Neural progenitor cell (in vitro differentiated cells): ENCODE measurements around the gene THAP4. TPM values are rescaled to one million over a fixed set of nuclear protein-coding genes. Genes with fewer than 3 reads are reported as not detected.
A peak's percentile ranks its signal among the peaks of the same experiment; 100 is the strongest.

Source experiments
- DNase-seq: peaks from one replicate; pipeline ENCODE4 v3.0.0-alpha.2; 2016; ENCODE audit warnings: low spot score
- H2AFZ ChIP-seq: fragments of 200-600 bp; sonication (generic); replicated peaks from 2 replicates; pipeline ENCODE4 v1.6.1; 2016; ENCODE audit warnings: antibody characterized with exemption
- H3F3A ChIP-seq: fragments of 200-600 bp; sonication (generic); 2 replicates; pipeline ENCODE4 v1.6.1; 2016; ENCODE audit warnings: antibody characterized with exemption, low read depth
- H3K27ac ChIP-seq: fragments of 200-600 bp; sonication (generic); 2 replicates; pipeline ENCODE4 v1.5.1; 2016; ENCODE audit warnings: mild to moderate bottlenecking
- H3K27me3 ChIP-seq: fragments of 200-600 bp; sonication (generic); 2 replicates; pipeline ENCODE4 v1.6.1; 2016; ENCODE audit warnings: mild to moderate bottlenecking, moderate library complexity
- H3K36me3 ChIP-seq: fragments of 200-600 bp; sonication (generic); 2 replicates; pipeline ENCODE4 v1.5.1; 2016
- H3K4me1 ChIP-seq: fragments of 200-600 bp; sonication (generic); 2 replicates; pipeline ENCODE4 v1.6.1; 2016; ENCODE audit warnings: mixed run types
- H3K4me2 ChIP-seq: fragments of 200-600 bp; sonication (generic); 2 replicates; pipeline ENCODE4 v1.6.1; 2016
- H3K4me3 ChIP-seq: fragments of 200-600 bp; sonication (generic); 2 replicates; pipeline ENCODE4 v1.5.1; 2016
- H3K79me2 ChIP-seq: fragments of 200-600 bp; sonication (generic); 2 replicates; pipeline ENCODE4 v1.6.1; 2016; ENCODE audit warnings: low read depth
- H3K9ac ChIP-seq: fragments of 200-600 bp; sonication (generic); 2 replicates; pipeline ENCODE4 v1.6.1; 2016
- H3K9me3 ChIP-seq: fragments of 200-600 bp; sonication (generic); 2 replicates; pipeline ENCODE4 v1.5.1; 2016; ENCODE audit warnings: low read depth
- H4K20me1 ChIP-seq: fragments of 200-600 bp; sonication (generic); 2 replicates; pipeline ENCODE4 v1.6.1; 2016; ENCODE audit warnings: low read depth
- H3K27ac Mint-ChIP-seq: 3 replicates; pipeline ENCODE4 v1.8.0; 2021; ENCODE audit warnings: mixed read lengths
- H3K27me3 Mint-ChIP-seq: 2 replicates; pipeline ENCODE4 v1.8.0; 2022; ENCODE audit warnings: low read depth, mild to moderate bottlenecking, inconsistent platforms, moderate library complexity, mixed read lengths; ENCODE audit not compliant: insufficient read depth
- H3K36me3 Mint-ChIP-seq: 3 replicates; pipeline ENCODE4 v1.8.0; 2021; ENCODE audit warnings: mixed read lengths
- H3K4me1 Mint-ChIP-seq: 3 replicates; pipeline ENCODE4 v1.8.0; 2021; ENCODE audit warnings: mixed read lengths
- H3K4me3 Mint-ChIP-seq: 3 replicates; pipeline ENCODE4 v1.8.0; 2021; ENCODE audit warnings: mild to moderate bottlenecking, moderate library complexity, mixed read lengths
- H3K9me3 Mint-ChIP-seq: 3 replicates; pipeline ENCODE4 v1.8.0; 2020; ENCODE audit warnings: mixed read lengths
- CTCF ChIP-seq: fragments of 200-600 bp; sonication (generic); IDR thresholded peaks from 2 replicates; pipeline ENCODE4 v1.5.1; 2017; ENCODE audit warnings: antibody characterized with exemption, mild to moderate bottlenecking
- EZH2 ChIP-seq: fragments of 200-600 bp; sonication (generic); IDR thresholded peaks from 2 replicates; pipeline ENCODE4 v1.6.1; 2017; ENCODE audit warnings: antibody characterized with exemption, mild to moderate bottlenecking, moderate library complexity
- EZH2phosphoT487 ChIP-seq: fragments of 200-600 bp; sonication (generic); IDR thresholded peaks from 2 replicates; pipeline ENCODE4 v1.6.1; 2017; ENCODE audit warnings: antibody characterized with exemption
- total RNA-seq: library from RNA; depleted of rRNA; stranded (reverse); fragments of >200 nt; gene quantifications from 2 replicates; pipeline ENCODE4 v1.2.3, GENCODE V29; 2015; ENCODE audit warnings: low replicate concordance

THAP4 gene
- total RNA-seq, 1 donor from 2014 or later, result 25.6 TPM

GRCh38 chr2:241541564-241542277 lies 95.2 kb downstream of the THAP4 start:
- Histone ChIP-seq H3K4me3 (peak overlapping the region; percentile 47), H3K4me1 (peaks cover 9% of the 10 kb centered on the region), H3K27me3 (peaks cover 74% of the 10 kb centered on the region), H2AFZ (peak overlapping the region; percentile 93), H3F3A (no peaks in the 10 kb centered on the region), H3K4me2 (peak overlapping the region; percentile 87), H3K9me3 (no peaks in the 10 kb centered on the region), H4K20me1 (no peaks in the 10 kb centered on the region), H3K79me2 (no peaks in the 10 kb centered on the region), H3K36me3 (no peaks in the 10 kb centered on the region), H3K27ac (no peak overlapping the region), H3K9ac (no peak overlapping the region)
- TF ChIP-seq CTCF (no peak), EZH2 (peak; percentile 91), EZH2phosphoT487 (peak; percentile 66)
- Mint-ChIP-seq H3K27ac (no peak overlapping the region), H3K4me1 (peaks cover 14% of the 10 kb centered on the region), H3K9me3 (peaks cover 2% of the 10 kb centered on the region), H3K27me3 (peaks cover 19% of the 10 kb centered on the region), H3K36me3 (no peaks in the 10 kb centered on the region), H3K4me3 (no peak overlapping the region)
- peak; percentile 38 for DNase-seq

- no peaks in the 10 kb centered on the region for H3K79me2 ChIP-seq
- TF ChIP-seq EZH2phosphoT487 (no peak), EZH2 (no peak), CTCF (no peak)
- H3K4me2 ChIP-seq, result peak overlapping the region; percentile 87
- no peaks in the 10 kb centered on the region for H3K9me3 ChIP-seq
- H4K20me1 ChIP-seq, result no peaks in the 10 kb centered on the region
- peaks cover 2% of the 10 kb centered on the region for H3K9me3 Mint-ChIP-seq
- H3K27me3 Mint-ChIP-seq, result peaks cover 21% of the 10 kb centered on the region
- peaks cover 68% of the 10 kb centered on the region for H3K27me3 ChIP-seq
- peak; percentile 71 for DNase-seq
- H3K27ac Mint-ChIP-seq, result no peak overlapping the region
- H3K4me1 ChIP-seq, result peaks cover 11% of the 10 kb centered on the region
- H2AFZ ChIP-seq, result peak overlapping the region; percentile 93
- H3K4me3 ChIP-seq, result peak overlapping the region; percentile 47
- H3K4me1 Mint-ChIP-seq, result peaks cover 19% of the 10 kb centered on the region
- no peak overlapping the region for H3K9ac ChIP-seq
- H3F3A ChIP-seq, result no peaks in the 10 kb centered on the region
- H3K36me3 Mint-ChIP-seq, result no peaks in the 10 kb centered on the region
- peak overlapping the region; percentile 65 for H3K4me3 Mint-ChIP-seq
- H3K27ac ChIP-seq, result no peak overlapping the region
- H3K36me3 ChIP-seq, result no peaks in the 10 kb centered on the region
These were observed 96.0 kb downstream of the THAP4 start for GRCh38 chr2:241540771-241541561.

- Histone ChIP-seq H2AFZ (no peak overlapping the region), H3K4me2 (peak overlapping the region; percentile 87)
These were observed 96.6 kb downstream of the THAP4 start for GRCh38 chr2:241540401-241540770.

More at GRCh38 chr2:241540401-241540770, 96.6 kb downstream of the THAP4 start:
- no peak for DNase-seq
- peaks cover 24% of the 10 kb centered on the region for H3K4me1 Mint-ChIP-seq
- no peak overlapping the region for H3K9ac ChIP-seq
- no peak overlapping the region for H3K4me3 ChIP-seq
- no peaks in the 10 kb centered on the region for H3F3A ChIP-seq
- no peaks in the 10 kb centered on the region for H3K36me3 ChIP-seq
- H3K27me3 ChIP-seq, result peaks cover 68% of the 10 kb centered on the region
- H3K9me3 Mint-ChIP-seq, result peaks cover 2% of the 10 kb centered on the region
- no peaks in the 10 kb centered on the region for H3K9me3 ChIP-seq
- peaks cover 13% of the 10 kb centered on the region for H3K4me1 ChIP-seq
- no peak overlapping the region for H3K27ac ChIP-seq
- H3K27ac Mint-ChIP-seq, result no peak overlapping the region
- H3K27me3 Mint-ChIP-seq, result peaks cover 21% of the 10 kb centered on the region
- H3K79me2 ChIP-seq, result no peaks in the 10 kb centered on the region
- no peaks in the 10 kb centered on the region for H4K20me1 ChIP-seq
- peak overlapping the region; percentile 65 for H3K4me3 Mint-ChIP-seq
- no peaks in the 10 kb centered on the region for H3K36me3 Mint-ChIP-seq
- TF ChIP-seq EZH2phosphoT487 (no peak), CTCF (no peak), EZH2 (no peak)
